ENCODE results near the gene MAX.
A peak's percentile ranks its signal among the peaks of the same experiment; 100 is the strongest.

MAX gene, protein sequence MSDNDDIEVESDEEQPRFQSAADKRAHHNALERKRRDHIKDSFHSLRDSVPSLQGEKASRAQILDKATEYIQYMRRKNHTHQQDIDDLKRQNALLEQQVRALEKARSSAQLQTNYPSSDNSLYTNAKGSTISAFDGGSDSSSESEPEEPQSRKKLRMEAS

DNA sequence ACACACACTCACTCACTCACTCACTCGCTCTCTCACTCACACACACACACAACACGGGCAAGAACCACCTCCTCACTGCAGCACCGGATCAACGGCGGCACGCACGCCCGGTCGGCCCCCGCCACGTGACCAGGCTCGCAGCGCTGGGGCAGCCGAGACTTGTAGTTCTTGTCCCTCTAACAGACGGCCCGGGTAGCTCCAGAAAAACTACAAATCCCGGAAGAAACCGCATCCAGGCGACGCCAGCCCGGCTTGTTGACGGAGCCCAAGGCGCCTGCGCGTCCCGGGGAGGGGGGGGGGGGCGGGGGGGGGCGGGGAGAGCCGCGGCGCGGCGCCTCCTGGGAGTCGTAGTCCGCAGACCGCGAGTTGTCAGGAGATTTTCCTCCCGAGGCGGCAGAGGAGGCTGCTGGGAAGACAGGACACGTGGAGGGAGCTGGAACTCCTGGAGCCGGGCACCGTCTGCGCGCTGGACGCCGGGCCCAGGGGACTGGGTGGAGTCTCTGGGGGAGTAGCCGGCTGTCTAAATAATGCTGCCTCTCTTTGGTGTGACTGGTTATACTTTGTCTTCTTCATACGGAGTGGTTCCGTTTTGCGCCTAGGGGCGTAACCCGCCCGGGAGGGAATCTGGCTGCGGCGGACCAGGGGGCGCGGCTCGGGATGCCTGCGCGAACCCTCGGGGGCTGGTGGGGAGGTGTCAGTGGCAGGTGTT is at the start of gene MAX:
Gene MAX, minus strand, starts transcription at position 77 of the 709 bp plus-strand sequence. CDS start 178 bp downstream, outside the sequence.
- DNase-seq = peak; percentile 99

DNA sequence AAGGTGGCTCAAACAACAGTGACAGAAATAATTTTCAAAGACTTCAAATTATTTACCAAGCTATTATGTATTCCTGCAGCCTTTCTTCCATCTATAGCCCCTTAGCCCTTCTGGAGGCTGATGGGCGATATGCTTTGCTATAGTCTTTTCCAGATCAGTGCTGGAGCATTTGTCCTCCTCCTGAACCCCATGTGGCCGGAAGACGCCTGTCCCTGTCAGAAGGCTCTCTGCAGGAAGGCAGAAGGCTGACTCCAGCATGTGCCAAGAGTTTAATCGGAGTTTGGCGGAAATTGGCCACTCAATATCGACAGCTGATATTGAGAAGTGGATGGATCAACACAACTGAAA is 49.3 kb upstream of the MAX start:
- no peak for DNase-seq

DNA sequence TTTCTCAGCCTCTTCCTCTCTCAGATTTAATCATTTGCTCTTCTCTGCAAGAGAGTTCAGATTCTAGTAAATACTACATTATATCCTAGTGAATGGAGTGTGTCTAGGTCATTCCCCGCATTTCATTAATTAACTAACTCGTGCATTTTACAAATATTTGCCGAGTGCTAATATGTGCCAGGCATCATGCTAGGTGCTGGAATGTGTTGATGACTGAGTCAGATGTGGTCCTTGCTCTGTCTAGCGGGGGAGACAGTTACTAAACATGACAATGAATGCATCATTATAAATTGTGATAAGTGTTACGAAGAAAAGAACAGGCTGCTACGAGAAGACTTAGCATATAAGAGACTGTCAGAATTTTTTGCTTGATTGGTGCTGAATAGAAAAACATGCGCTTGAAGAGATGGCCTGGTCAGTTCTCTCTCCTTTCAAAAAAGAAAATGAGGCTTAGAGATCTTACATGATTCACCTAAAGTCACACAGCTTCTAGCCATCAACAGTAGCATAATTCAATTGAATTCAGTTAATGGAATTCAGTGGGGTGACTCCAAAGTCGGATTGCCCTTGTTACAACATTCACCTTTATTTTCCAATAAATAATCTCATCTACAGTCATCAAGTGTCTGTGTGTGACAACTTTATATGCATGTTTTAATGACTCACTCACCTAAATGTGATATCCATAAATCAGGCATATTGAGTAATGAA is 48.7 kb upstream of the MAX start:
- DNase-seq = no peak

DNA sequence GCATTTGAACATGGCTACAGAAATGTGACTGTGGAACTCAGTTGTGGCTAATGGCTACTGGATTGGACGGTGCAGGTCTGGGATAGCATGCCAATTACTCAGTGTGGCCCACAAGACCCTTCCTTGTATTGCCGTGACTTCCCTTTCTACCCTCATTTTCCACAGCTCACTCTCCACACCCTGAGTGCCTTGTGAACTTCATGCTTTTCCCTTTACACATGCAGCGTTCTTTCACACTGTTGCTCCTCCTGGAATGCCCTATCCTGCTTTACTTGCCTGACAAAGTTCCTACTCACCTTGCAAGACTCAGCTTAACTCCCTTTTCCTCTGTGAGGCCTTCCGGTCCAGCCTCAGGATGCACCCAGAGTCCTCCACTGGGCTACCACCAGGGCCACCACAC is 46.8 kb upstream of the MAX start:
- DNase-seq = no peak

DNA sequence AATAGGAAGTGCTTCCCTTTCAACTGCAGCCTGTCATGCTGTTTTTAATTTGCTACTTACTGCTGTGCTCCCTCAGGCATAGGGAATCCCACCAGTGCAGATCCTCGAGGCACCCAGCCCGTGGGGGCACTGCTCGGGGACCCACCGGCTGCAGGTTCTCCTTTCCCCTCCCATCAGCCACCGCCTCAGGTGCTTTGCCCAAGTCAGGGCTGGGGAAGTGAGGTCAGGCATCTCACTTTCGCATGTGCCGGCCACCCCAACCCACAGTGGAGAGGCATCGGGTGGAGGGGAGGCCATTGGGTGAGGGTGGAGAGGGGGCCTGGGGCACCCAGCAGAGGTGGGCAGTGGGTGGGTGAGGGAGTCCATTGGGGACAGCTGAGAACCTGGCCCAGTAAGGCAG is 41.9 kb upstream of the MAX start:
- no peak for DNase-seq

DNA sequence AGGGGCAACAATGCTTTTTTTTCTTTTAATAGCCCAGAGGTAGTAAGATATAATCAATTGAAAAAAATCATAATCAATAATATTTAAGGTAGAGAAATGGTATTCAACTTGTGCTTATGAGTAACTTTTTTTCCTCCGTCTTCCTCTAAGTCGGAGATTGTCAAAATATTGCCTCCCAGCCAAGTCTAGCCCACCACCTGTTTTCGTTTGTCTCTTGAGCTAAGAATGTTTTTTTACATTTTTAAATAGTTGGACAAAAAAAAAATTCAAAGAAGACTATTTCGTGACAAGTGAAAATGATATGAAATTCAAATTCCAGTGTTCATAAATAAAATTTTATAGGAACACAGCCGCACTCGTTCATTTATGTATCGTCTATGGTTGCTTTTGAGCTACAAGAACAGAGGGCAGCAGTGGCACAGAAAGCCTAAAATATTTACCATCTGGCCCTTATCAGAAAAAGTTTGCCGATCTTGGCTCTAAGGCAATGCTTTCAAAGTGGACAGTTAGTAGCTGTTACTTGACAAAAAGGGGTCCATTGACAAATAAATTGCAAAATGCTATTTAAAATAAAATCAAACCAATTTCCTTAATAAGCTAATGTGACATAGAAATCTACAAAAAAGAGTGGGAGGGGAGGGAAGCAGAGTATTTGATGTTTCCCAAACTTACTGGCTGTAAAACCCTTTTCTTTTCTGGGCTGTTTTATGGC is 40.8 kb upstream of the MAX start:
- no peak for DNase-seq

DNA sequence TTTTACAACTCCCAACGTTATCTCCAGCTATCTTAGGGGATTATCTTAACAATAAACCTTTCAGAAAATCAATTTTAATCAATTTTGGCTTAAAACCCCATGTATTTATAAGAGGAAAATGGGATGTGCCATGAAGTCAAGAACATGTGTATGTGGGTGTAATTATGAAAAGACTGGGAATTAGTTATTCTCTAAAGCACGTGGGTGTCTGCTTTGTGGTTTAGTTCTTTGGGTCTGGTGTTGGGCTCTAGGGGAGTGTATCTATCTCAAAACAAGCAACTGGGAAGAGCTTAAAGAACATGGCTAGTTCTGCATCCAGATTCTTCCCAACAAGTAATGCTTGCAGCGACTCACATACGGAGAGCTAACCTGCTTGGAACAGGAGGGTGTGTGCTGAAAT is 40.1 kb upstream of the MAX start:
- no peak for DNase-seq

DNA sequence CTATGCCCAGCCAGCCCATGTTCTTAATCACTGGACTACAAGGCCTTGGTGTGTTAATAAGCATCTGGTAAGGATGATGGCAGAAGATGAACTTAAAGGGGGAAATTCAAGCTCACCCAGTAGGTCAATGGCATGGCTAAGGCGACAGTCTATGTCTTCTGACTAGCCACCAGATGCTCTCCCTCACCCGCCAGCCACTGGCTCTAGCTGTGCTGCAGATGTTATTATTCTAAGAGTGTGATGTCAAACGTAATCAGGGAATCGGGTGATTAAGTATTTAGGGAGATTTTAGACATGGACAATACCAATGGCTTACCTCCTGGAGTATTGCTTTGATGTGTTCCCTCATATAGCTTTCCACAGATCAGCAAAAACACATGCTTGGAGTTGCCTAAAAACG is 39.2 kb upstream of the MAX start:
- DNase-seq = no peak

DNA sequence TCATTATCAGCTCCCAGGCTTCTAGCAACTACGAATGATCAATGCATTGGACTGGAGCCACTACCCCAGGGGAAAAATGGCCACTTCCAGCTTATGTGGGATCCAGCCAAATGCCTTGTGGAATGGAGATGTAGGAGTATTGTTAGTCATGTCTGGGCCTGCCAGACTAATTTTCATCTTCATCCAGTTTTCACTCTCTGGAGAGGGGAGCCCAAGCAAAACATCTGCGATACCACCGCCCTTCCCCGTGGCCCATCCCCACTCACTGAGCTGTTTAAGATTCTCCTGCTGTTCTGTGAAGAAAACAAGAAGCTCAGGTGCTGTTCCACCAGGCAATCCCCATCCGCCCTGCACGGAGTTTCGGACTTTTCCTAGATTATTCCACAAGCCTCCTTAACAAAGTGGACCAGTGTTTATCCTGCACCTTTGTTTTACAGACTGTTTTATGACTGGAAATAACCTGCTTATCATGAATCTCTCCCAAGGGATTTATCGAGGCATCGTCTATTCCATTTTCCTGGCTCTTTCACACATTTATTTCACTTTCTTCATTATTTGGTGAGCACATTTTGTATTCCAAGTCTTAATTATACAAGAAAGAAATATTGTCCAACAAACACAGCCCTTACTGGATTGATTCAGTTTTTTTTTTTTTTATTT is 35.5 kb upstream of the MAX start:
- DNase-seq = no peak

DNA sequence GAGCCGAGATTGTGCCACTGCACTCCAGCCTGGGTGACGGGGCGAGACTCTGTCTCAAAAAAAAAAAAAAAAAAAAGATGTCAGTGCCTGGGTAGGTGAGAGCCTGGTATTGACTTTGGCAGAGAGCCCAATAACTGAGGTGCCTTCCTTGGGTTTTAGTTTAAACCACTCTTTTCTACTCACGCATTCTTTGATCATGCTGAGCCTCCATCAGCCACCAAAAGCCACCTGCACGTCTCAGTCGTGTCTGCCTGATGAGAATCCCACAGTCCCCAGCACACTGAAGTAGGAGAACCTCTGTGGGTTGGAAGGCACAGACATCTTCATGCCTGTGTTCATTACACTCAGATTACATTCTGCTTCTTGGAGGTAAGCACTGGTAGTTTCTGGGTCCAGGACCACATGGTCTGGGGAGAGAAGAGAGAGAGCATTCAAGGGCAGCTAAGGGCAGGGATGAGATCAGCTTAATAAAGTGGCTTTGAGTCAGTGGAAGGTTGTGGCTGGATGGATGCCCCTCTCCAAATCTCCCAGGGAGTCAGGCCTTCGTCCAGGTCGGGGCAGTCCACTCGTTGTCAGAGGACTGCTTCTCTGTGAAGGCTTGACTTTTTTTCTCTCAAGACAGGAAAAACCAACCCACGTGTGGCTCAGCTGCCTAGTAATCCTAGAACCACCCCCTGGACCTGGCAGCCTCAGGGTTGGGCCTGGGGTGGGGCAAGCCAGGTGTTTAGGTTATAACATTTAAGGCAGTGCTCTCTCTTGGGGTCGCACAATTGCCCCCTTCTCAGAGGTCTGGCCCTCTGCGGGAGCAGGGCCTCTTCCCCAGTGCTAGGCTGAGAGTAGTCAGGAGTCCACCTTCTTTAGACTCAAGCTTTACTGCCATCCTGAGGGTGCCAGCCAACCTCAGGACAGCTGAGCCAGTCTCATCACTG is 32.6 kb upstream of the MAX start:
- DNase-seq = no peak

DNA sequence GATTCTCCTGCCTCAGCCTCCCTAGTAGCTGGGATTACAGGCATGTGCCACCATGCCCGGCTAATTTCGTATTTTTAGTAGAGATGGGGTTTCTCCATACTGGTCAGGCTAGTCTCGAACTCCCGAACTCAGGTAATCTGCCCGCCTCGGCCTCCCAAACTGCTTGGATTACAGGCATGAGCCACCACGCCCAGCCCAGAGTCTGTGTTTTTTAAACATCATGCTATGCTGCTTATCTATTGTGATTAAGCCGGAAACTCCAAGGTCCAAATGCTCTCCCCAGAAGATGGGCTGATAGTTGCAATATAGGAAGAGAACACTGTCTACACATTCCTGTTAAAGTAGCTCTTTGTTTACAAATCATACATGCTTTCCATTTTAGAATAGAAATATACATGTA is 30.5 kb upstream of the MAX start:
- no peak for DNase-seq

DNA sequence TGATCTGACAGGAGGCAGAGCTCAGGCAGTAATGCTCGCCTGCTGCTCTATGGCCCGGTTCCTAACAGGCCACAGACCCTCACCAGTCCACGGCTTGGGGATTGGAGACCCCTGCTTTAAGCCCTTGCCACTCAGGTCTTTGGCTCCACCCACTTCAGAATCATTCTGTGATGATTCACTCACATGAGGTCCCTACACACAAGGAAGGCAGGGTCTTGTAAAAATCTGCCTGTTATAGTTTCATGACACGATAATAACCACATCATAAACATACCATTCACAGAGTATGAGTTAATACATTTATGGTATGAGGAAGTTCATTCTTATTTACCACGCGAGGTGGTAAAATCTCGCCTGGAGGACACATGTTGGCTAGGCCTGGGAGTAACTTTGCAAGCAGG is 29.0 kb upstream of the MAX start:
- DNase-seq = no peak

DNA sequence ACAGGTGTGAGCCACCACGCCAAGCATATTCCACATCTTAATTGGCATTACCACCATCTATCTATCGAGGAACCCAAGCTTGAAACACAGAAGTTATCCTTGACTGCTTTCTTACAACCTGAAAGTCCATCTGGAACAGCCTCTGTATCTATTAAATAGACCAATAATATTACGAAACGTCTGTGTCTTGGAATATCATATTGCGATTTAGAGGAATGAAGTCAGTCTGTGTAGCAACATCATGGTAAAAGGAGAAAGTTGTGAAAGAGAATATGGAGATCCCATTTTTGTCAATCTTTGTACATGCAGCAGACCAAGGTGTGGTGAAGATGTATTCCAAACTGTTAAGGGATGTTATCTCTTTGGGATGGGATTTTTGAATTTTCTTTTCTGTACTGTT is 25.8 kb upstream of the MAX start:
- no peak for DNase-seq

DNA sequence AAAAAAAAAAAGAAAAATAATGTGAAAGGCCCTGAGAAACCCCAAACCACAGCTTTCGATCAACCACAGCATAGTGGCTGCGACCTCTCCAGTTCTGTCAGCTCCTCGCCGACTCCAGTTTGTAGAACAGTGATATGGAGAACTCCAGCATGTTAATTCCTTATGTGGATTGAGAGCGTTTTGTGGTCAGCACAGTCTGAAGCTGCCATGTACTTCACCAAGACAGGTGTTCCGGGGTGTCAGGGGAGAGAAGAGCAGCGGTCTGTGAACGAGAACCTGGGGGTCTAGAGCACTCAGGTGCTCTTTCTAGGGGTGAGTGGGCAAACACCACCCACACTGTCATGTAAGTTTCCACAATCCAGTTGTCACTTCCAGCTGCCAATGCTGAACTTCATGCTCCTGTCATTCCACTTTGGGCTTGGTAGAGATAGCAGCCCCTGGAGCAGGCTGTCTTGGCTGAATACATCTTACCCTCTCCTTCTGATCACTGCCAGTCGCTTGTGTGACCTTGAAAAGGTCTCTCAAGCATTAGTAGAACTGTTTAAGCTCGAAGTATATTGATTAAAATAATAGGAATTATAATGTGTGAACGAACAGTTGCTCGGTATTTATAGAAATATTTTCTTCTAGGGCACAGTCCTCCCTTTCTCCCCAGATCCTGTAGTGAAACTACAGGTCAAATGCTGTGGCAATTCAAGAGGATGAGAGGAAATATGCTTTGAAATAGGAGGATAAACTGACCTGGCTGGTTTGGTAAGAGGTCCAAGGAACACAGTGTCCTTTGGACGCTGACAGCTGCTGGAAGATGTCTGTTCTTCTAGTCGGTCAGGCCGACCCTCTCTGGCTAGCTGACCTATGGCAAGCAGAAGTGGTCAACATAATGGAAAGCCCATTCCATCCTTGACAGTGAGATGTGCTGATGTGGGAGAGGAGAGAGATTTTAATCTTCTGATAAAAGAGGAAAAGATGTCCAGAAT is 15.7 kb upstream of the MAX start:
- DNase-seq = no peak

DNA sequence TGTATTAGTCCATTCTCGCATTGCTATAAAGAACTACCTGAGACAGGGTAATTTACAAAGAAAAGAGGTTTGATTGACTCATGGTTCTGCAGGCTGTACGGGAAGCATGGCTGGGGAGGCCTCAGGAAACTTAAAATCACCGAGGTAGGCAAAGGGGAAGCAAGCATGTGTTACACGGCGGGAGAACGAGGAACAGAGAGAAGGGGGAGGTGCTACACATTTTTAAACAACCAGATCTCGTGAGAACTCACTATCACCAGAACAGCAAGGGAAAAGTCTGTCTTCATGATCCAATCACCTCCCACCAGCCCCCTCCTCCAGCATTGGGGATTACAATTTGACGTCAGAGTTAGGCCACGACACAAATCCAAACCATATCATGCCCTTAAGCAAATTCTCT is 13.3 kb upstream of the MAX start:
- DNase-seq = no peak

DNA sequence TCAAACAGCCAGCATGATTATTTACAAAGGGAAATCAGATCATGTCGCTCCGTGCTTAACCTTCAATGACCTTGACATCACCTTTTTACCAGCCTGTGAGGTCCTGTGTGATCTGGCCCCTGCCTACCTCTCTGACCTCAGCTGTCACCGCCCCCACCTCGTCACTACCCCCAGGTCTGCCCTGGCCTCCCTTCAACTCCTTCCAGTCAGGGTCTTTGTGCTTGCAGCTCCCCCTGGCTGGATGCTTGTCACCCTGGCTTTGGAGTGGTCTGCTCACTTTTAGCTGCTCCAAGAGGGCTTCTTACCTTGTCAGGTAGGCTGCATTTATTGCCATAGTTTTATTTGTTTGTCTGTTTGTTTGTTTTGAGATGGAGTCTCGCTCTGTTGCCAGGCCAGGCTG is 8.2 kb upstream of the MAX start:
- DNase-seq = no peak

DNA sequence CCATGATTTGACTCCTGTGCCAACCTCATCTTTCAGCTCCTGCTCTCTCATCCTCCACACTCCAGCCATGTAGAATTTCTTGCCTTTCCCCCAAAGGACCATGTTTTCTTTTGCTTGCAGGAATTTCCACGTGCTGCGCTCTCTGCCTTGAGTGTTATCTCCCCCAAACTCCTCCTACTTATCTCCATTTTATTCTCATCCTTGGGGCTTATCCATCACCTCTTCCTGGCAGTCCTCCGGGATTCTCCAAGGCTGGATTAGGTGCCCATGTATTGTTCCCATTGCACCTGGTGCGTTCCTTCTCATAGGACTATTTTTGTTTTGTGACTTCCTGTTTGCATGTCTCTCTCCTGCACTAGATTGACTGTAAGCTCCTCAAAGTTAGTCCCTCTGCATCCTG is 7.0 kb upstream of the MAX start:
- DNase-seq = no peak

DNA sequence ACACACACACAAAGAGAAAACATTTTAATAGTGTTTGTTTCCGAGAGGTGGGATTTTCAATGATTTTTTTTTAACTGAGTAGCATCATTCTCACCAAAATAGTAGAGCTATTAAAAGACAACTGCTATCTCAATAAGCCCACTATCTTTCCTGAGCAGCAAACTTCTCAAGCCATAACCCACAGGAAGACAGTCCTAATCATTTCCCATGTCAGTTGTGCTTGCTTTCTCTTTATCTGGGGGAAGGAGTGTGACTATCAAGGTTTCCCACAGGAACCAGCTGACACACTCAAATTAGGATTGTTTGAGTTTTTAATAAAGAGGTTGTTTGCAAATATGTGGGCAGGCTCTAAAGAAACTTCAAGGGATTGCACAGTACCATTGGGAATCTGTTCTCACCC is 4.9 kb upstream of the MAX start:
- no peak for DNase-seq

DNA sequence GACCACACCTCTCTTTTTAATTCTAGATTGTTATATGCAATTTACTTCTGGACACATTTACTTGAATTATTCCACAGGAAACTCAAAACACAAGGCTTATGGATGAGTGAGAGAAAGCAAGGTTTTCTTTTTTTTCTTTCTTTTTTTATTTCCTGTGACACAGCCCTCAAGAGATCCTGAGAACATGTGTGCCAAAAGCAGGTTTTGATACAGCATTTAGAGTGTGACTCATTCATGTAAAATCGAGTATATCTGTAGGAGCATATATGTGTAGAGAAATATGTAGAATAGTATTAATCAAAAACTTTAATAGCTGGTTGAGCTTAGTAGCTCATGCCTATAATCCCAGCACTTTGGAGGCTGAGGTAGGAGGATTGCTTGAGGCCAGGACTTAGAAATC is 4.4 kb upstream of the MAX start:
- no peak for DNase-seq

DNA sequence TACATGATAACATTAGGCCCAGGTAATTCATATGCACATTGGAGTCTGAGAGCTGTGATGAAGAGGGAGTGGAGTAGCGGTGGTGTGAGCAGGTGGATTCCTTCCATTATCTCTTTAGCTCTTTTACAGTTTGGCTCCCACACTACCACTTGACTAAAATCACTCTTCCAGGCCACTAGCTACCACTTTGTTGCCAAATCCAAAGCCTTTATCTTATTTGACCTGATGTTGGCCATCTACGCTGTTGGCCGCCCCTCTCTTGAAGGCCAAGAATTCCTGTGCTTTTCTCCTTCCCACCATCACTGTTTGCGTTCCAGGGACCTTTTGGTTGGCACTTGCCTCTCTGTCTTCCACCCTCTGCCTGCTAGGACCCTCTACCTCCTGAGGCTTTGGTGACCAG is 4.0 kb upstream of the MAX start:
- DNase-seq = no peak

DNA sequence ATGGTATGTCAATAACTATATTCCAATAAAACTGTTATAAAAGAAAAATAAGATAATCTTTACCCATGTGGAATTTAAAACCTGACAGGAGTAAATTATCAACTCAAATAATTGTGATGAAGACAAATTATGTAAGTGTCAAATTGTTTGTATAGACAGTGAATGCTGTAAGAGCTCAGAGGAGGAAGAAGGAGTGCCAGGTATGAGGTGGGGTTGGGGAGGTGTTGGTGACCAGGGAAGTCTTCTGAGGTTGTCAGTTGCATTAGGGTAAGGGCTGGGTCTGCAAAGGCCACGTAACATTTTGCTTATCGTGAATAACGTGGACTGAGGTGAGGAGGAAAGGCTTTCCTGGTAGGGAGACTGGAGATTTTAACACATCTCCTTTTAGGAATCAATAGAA is 2.5 kb upstream of the MAX start:
- no peak for DNase-seq
